HEK293 (cell line): ENCODE measurements around the gene CBX1.
A peak's percentile ranks its signal among the peaks of the same experiment; 100 is the strongest.

Experiments used
- CTCF ChIA-PET: fragments of 350-600 bp; formaldehyde crosslinking; extraction: SDS; loops from one replicate; lab custom pipeline; 2021; ENCODE audit warnings: antibody characterized with exemption; lab: Yijun Ruan, JAX
- POLR2A ChIA-PET: fragments of 300-600 bp; formaldehyde crosslinking; extraction: SDS; loops from one replicate; lab custom pipeline; 2020; ENCODE audit warnings: antibody characterized with exemption, inconsistent platforms; lab: Yijun Ruan, JAX
- H3K27ac ChIP-seq: fragments of 200-500 bp; sonication (Bioruptor generic); 2 replicates; pipeline ENCODE4 v1.5.1; 2014; ENCODE audit warnings: low read depth, low read length, control low read depth, inconsistent platforms; ENCODE audit errors: extremely low read depth
- H3K36me3 ChIP-seq, 2 experiments: fragments of 200-500 bp in 1 of 2; sonication (Bioruptor generic) in 1 of 2; 1 replicate in 1 of 2; 2 replicates in 1 of 2; pipeline ENCODE4 v1.5.1; 2014 to 2017; ENCODE audit warnings: inconsistent platforms in 2 of 2, low read length in 2 of 2; ENCODE audit not compliant: control insufficient read depth in 2 of 2, insufficient read depth in 1 of 2
- H3K4me1 ChIP-seq: fragments of 200-500 bp; sonication (Bioruptor generic); 2 replicates; pipeline ENCODE4 v1.5.1; 2014; ENCODE audit warnings: mild to moderate bottlenecking, low read length, inconsistent platforms; ENCODE audit not compliant: control insufficient read depth, insufficient read depth
- H3K4me3 ChIP-seq: 2 replicates; pipeline ENCODE4 v1.5.1; 2011; ENCODE audit warnings: low read depth, mild to moderate bottlenecking, control low read depth, low read length, moderate library complexity
- H3K9me3 ChIP-seq: fragments of 200-500 bp; sonication (Bioruptor generic); 2 replicates; pipeline ENCODE4 v1.5.1; 2014; ENCODE audit warnings: low read depth, low read length, inconsistent platforms; ENCODE audit not compliant: control insufficient read depth, insufficient read depth
- EGR2 ChIP-seq: fragments of 450-650 bp; formaldehyde crosslinking; IDR thresholded peaks from 2 replicates; pipeline ENCODE4 v1.5.1; 2016; ENCODE audit warnings: low read depth, missing biosample characterization, missing genetic modification characterization
- GFI1B ChIP-seq: fragments of 450-650 bp; formaldehyde crosslinking; IDR thresholded peaks from 2 replicates; pipeline ENCODE4 v1.5.1; 2016; ENCODE audit warnings: missing biosample characterization, missing genetic modification characterization
- HOXD13 ChIP-seq: sonication (generic); formaldehyde crosslinking; IDR thresholded peaks from 2 replicates; pipeline ENCODE4 v1.8.0; 2022; ENCODE audit warnings: missing genetic modification reagents, borderline replicate concordance
- KLF8 ChIP-seq: fragments of 450-650 bp; formaldehyde crosslinking; IDR thresholded peaks from 2 replicates; pipeline ENCODE4 v1.5.1; 2016; ENCODE audit warnings: missing biosample characterization, missing genetic modification characterization
- PRDM1 ChIP-seq: fragments of 450-650 bp; formaldehyde crosslinking; IDR thresholded peaks from 2 replicates; pipeline ENCODE4; 2016; ENCODE audit warnings: missing biosample characterization, missing genetic modification characterization
- WT1 ChIP-seq: fragments of 450-650 bp; formaldehyde crosslinking; IDR thresholded peaks from 2 replicates; pipeline ENCODE4 v1.5.1; 2016; ENCODE audit warnings: missing biosample characterization, missing genetic modification characterization
- YY1 ChIP-seq: fragments of 450-650 bp; formaldehyde crosslinking; IDR thresholded peaks from 2 replicates; pipeline ENCODE4 v1.5.1; 2018; ENCODE audit warnings: missing biosample characterization, missing genetic modification characterization
- ZBTB1 ChIP-seq: fragments of 450-650 bp; formaldehyde crosslinking; IDR thresholded peaks from 2 replicates; pipeline ENCODE4 v1.5.1; 2016; ENCODE audit warnings: missing biosample characterization, missing genetic modification characterization
- ZBTB21 ChIP-seq: fragments of 450-650 bp; formaldehyde crosslinking; IDR thresholded peaks from 2 replicates; pipeline ENCODE4 v1.5.1; 2017; ENCODE audit warnings: missing biosample characterization, missing genetic modification characterization
- ZNF112 ChIP-seq: fragments of 450-650 bp; formaldehyde crosslinking; IDR thresholded peaks from 2 replicates; pipeline ENCODE4 v1.5.0; 2017; ENCODE audit warnings: missing biosample characterization, missing genetic modification characterization
- ZNF16 ChIP-seq: fragments of 450-650 bp; formaldehyde crosslinking; IDR thresholded peaks from 2 replicates; pipeline ENCODE4 v1.5.1; 2016; ENCODE audit warnings: low read depth, missing biosample characterization, missing genetic modification characterization
- ZNF214 ChIP-seq: fragments of 450-650 bp; formaldehyde crosslinking; IDR thresholded peaks from 2 replicates; pipeline ENCODE4 v1.5.1; 2017; ENCODE audit warnings: missing biosample characterization, mild to moderate bottlenecking, missing genetic modification characterization, borderline replicate concordance
- ZNF24 ChIP-seq: fragments of 450-650 bp; formaldehyde crosslinking; IDR thresholded peaks from 2 replicates; pipeline ENCODE4 v1.5.1; 2016; ENCODE audit warnings: missing biosample characterization, missing genetic modification characterization
- ZNF391 ChIP-seq: fragments of 450-650 bp; formaldehyde crosslinking; IDR thresholded peaks from 2 replicates; pipeline ENCODE4 v1.5.1; 2016; ENCODE audit warnings: low read depth, missing biosample characterization, missing genetic modification characterization, borderline replicate concordance
- ZNF530 ChIP-seq: fragments of 450-650 bp; formaldehyde crosslinking; IDR thresholded peaks from 2 replicates; pipeline ENCODE4 v1.5.1; 2016; ENCODE audit warnings: low read depth, missing biosample characterization, missing genetic modification characterization
- ZNF600 ChIP-seq: fragments of 450-650 bp; formaldehyde crosslinking; IDR thresholded peaks from 2 replicates; pipeline ENCODE4 v1.5.1; 2016; ENCODE audit warnings: missing biosample characterization, missing genetic modification characterization
- ZNF610 ChIP-seq: fragments of 450-650 bp; formaldehyde crosslinking; IDR thresholded peaks from 2 replicates; pipeline ENCODE4 v1.5.1; 2016; ENCODE audit warnings: missing biosample characterization, missing genetic modification characterization, borderline replicate concordance
- ZNF621 ChIP-seq: fragments of 450-650 bp; formaldehyde crosslinking; IDR thresholded peaks from 2 replicates; pipeline ENCODE4 v1.5.1; 2017; ENCODE audit warnings: missing biosample characterization, missing genetic modification characterization
- TF ChIP-seq, protein P1 (sequence below): fragments of 450-650 bp; formaldehyde crosslinking; IDR thresholded peaks from 2 replicates; pipeline ENCODE4 v1.5.1; 2016; ENCODE audit warnings: missing biosample characterization, missing genetic modification characterization
- TF ChIP-seq, protein P2 (sequence below): IDR thresholded peaks from 2 replicates; pipeline ENCODE4 v1.6.1; 2011; ENCODE audit warnings: mild to moderate bottlenecking, low read depth, low read length, borderline replicate concordance
- TF ChIP-seq, protein P3 (sequence below): fragments of 450-650 bp; formaldehyde crosslinking; IDR thresholded peaks from 2 replicates; pipeline ENCODE4 v1.5.1; 2016; ENCODE audit warnings: missing biosample characterization, missing genetic modification characterization
- TF ChIP-seq, protein P4 (sequence below): fragments of 450-650 bp; formaldehyde crosslinking; IDR thresholded peaks from 2 replicates; pipeline ENCODE4 v1.5.1; 2016; ENCODE audit warnings: missing biosample characterization, missing genetic modification characterization
- TF ChIP-seq, protein P5 (sequence below): fragments of 450-650 bp; formaldehyde crosslinking; IDR thresholded peaks from 2 replicates; pipeline ENCODE4 v1.5.1; 2017; ENCODE audit warnings: missing biosample characterization, missing genetic modification characterization
- TF ChIP-seq, protein P6 (sequence below): fragments of 450-650 bp; formaldehyde crosslinking; IDR thresholded peaks from 2 replicates; pipeline ENCODE4 v1.5.1; 2016; ENCODE audit warnings: missing biosample characterization, missing genetic modification characterization
- TF ChIP-seq, protein P7 (sequence below): fragments of 450-650 bp; IDR thresholded peaks from 2 replicates; pipeline ENCODE4 v1.5.1; 2018; ENCODE audit warnings: missing biosample characterization, mild to moderate bottlenecking, missing genetic modification characterization

CBX1 gene

DNA sequence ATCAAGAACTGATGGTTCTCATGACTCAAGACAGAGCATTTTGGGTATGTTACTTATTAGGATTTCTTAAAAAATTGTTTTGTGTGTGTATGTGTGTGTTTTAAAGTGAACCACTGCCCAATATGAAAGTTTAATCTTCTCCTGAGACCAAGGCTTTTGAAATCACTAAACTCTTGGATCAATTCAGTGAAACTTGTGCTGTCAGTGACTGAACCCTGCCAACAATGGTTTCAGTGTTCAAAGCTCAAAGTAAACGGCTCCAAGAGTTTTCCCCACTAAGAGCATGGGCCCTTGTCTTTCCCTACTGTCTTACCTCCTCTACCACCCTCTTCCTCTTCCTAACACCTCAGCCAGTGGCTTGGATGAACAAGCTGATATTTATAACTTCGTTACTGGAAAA lies 31.1 kb downstream of the CBX1 start:
- Histone ChIP-seq H3K4me3 (no peak overlapping the region), H3K4me1 (no peaks in the 10 kb centered on the region), H3K36me3 (peaks cover 61 to 89% of the 10 kb centered on the region in 2 experiments), H3K9me3 (no peaks in the 10 kb centered on the region), H3K27ac (no peak overlapping the region)
- ChIA-PET POLR2A (no interaction called here), CTCF (interaction anchor here (0.6 to 4.9 kb wide), 4 partner anchors 8 to 44 kb away, joined by 3 to 35 read pairs (median 4); no protein-coding TSS in a partner anchor)
- TF ChIP-seq, protein P1, sequence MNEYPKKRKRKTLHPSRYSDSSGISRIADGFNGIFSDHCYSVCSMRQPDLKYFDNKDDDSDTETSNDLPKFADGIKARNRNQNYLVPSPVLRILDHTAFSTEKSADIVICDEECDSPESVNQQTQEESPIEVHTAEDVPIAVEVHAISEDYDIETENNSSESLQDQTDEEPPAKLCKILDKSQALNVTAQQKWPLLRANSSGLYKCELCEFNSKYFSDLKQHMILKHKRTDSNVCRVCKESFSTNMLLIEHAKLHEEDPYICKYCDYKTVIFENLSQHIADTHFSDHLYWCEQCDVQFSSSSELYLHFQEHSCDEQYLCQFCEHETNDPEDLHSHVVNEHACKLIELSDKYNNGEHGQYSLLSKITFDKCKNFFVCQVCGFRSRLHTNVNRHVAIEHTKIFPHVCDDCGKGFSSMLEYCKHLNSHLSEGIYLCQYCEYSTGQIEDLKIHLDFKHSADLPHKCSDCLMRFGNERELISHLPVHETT (tag by site-specific recombination): no peak
- no peak for TF ChIP-seq ZNF16 (tag by site-specific recombination)
- TF ChIP-seq ZBTB1 (tag by site-specific recombination): no peak
- no peak for TF ChIP-seq WT1 (tag by site-specific recombination)
- no peak for TF ChIP-seq ZNF112 (tag by site-specific recombination)
- TF ChIP-seq HOXD13 (CRISPR knock-in tag): no peak
- no peak for TF ChIP-seq ZBTB21 (tag by site-specific recombination)
- TF ChIP-seq ZNF621 (tag by site-specific recombination): no peak
- TF ChIP-seq ZNF24 (tag by site-specific recombination): no peak
- TF ChIP-seq KLF8: no peak
- no peak for TF ChIP-seq ZNF214
- TF ChIP-seq ZNF610 (tag by site-specific recombination): no peak

DNA sequence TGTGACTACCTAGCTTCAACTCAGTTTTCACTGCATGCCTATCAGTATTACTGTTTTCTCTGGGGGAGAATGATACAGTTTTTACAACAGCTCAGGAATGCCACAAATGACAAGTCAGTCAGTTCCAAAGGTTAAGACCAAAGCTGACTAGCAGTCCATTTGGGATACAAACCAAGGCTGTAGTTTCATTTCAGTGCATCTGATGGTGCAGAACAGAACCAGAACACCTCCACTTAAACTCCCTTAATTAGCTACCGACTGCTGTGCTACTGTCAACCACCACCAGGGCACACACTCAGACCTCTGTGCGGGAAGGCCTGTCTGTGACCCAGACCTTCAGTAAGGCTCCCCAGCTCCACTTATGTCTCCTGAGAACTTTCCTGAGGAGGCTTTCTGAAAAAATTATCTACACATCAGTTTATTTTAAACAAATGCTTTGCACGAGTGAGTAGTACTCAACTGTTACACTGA lies 32.8 kb downstream of the CBX1 start:
- POLR2A ChIA-PET: interaction anchor here (0.8 to 1.5 kb wide), 4 partner anchors 12 to 43 kb away, joined by 3 to 8 read pairs (median 4); partner anchors contain the start of gene NFE2L1
- Histone ChIP-seq H3K36me3 (peaks cover 58 to 90% of the 10 kb centered on the region in 2 experiments), H3K4me3 (no peak overlapping the region), H3K4me1 (no peaks in the 10 kb centered on the region), H3K27ac (0 out of 2 replicates have a peak overlapping the region, but pooled peaks have one; percentile 26), H3K9me3 (no peaks in the 10 kb centered on the region)
- TF ChIP-seq ZNF600 (tag by site-specific recombination): peak; percentile 87
- TF ChIP-seq YY1 (tag by site-specific recombination): no peak
- TF ChIP-seq, protein P2, sequence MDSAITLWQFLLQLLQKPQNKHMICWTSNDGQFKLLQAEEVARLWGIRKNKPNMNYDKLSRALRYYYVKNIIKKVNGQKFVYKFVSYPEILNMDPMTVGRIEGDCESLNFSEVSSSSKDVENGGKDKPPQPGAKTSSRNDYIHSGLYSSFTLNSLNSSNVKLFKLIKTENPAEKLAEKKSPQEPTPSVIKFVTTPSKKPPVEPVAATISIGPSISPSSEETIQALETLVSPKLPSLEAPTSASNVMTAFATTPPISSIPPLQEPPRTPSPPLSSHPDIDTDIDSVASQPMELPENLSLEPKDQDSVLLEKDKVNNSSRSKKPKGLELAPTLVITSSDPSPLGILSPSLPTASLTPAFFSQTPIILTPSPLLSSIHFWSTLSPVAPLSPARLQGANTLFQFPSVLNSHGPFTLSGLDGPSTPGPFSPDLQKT: no peak
- TF ChIP-seq EGR2 (tag by site-specific recombination): no peak
- TF ChIP-seq ZNF530 (tag by site-specific recombination): no peak
- TF ChIP-seq, protein P3, sequence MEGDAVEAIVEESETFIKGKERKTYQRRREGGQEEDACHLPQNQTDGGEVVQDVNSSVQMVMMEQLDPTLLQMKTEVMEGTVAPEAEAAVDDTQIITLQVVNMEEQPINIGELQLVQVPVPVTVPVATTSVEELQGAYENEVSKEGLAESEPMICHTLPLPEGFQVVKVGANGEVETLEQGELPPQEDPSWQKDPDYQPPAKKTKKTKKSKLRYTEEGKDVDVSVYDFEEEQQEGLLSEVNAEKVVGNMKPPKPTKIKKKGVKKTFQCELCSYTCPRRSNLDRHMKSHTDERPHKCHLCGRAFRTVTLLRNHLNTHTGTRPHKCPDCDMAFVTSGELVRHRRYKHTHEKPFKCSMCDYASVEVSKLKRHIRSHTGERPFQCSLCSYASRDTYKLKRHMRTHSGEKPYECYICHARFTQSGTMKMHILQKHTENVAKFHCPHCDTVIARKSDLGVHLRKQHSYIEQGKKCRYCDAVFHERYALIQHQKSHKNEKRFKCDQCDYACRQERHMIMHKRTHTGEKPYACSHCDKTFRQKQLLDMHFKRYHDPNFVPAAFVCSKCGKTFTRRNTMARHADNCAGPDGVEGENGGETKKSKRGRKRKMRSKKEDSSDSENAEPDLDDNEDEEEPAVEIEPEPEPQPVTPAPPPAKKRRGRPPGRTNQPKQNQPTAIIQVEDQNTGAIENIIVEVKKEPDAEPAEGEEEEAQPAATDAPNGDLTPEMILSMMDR: no peak
- TF ChIP-seq, protein P4, sequence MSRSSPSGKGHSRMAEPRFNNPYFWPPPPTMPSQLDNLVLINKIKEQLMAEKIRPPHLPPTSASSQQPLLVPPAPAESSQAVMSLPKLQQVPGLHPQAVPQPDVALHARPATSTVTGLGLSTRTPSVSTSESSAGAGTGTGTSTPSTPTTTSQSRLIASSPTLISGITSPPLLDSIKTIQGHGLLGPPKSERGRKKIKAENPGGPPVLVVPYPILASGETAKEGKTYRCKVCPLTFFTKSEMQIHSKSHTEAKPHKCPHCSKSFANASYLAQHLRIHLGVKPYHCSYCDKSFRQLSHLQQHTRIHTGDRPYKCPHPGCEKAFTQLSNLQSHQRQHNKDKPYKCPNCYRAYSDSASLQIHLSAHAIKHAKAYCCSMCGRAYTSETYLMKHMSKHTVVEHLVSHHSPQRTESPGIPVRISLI (tag by site-specific recombination): no peak
- TF ChIP-seq, protein P5, sequence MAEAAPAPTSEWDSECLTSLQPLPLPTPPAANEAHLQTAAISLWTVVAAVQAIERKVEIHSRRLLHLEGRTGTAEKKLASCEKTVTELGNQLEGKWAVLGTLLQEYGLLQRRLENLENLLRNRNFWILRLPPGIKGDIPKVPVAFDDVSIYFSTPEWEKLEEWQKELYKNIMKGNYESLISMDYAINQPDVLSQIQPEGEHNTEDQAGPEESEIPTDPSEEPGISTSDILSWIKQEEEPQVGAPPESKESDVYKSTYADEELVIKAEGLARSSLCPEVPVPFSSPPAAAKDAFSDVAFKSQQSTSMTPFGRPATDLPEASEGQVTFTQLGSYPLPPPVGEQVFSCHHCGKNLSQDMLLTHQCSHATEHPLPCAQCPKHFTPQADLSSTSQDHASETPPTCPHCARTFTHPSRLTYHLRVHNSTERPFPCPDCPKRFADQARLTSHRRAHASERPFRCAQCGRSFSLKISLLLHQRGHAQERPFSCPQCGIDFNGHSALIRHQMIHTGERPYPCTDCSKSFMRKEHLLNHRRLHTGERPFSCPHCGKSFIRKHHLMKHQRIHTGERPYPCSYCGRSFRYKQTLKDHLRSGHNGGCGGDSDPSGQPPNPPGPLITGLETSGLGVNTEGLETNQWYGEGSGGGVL (tag by site-specific recombination): no peak
- no peak for TF ChIP-seq ZNF391 (tag by site-specific recombination)
- TF ChIP-seq PRDM1: 0 out of 2 replicates have a peak, but pooled peaks have one; percentile 41
- TF ChIP-seq, protein P6, sequence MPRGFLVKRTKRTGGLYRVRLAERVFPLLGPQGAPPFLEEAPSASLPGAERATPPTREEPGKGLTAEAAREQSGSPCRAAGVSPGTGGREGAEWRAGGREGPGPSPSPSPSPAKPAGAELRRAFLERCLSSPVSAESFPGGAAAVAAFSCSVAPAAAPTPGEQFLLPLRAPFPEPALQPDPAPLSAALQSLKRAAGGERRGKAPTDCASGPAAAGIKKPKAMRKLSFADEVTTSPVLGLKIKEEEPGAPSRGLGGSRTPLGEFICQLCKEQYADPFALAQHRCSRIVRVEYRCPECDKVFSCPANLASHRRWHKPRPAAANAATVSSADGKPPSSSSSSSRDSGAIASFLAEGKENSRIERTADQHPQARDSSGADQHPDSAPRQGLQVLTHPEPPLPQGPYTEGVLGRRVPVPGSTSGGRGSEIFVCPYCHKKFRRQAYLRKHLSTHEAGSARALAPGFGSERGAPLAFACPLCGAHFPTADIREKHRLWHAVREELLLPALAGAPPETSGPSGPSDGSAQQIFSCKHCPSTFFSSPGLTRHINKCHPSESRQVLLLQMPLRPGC (tag by site-specific recombination): no peak
- no peak for TF ChIP-seq ZNF214
- TF ChIP-seq GFI1B (tag by site-specific recombination): no peak
- TF ChIP-seq, protein P7, sequence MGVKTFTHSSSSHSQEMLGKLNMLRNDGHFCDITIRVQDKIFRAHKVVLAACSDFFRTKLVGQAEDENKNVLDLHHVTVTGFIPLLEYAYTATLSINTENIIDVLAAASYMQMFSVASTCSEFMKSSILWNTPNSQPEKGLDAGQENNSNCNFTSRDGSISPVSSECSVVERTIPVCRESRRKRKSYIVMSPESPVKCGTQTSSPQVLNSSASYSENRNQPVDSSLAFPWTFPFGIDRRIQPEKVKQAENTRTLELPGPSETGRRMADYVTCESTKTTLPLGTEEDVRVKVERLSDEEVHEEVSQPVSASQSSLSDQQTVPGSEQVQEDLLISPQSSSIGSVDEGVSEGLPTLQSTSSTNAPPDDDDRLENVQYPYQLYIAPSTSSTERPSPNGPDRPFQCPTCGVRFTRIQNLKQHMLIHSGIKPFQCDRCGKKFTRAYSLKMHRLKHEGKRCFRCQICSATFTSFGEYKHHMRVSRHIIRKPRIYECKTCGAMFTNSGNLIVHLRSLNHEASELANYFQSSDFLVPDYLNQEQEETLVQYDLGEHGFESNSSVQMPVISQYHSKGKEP (tag by site-specific recombination): no peak
- CTCF ChIA-PET: interaction anchor here (0.5 to 4.9 kb wide), 12 partner anchors 10 to 262 kb away, joined by 3 to 35 read pairs (median 4); partner anchors contain the start of gene SNX11
